Epithelial cell of proximal tubule (primary cell): ENCODE results near the gene TRPM1. TPM values are rescaled to one million over a fixed set of nuclear protein-coding genes. Genes with fewer than 3 reads are reported as not detected.

Experiments used
- DNase-seq: peaks from one replicate; pipeline ENCODE4 v3.0.0-alpha.2; 2011; ENCODE audit warnings: low read depth
- H3K4me3 ChIP-seq: 2 replicates; pipeline ENCODE4 v1.5.1; 2011; ENCODE audit warnings: low read depth, mild to moderate bottlenecking, low read length
- total RNA-seq: library from RNA; depleted of rRNA; stranded (reverse); fragments of >200 nt; gene quantifications from 2 replicates; pipeline ENCODE4 v1.2.3, GENCODE V29; 2015
- TF ChIP-seq, protein P1 (sequence below): conservative IDR thresholded peaks from 2 replicates; pipeline ENCODE4 v1.5.1; 2012; ENCODE audit warnings: low read depth, mild to moderate bottlenecking, low read length

Gene TRPM1
- total RNA-seq, 1 donor from 2014 or later, result not detected

- no peak for DNase-seq
- no peak overlapping the region for H3K4me3 ChIP-seq
- TF ChIP-seq, protein P1, sequence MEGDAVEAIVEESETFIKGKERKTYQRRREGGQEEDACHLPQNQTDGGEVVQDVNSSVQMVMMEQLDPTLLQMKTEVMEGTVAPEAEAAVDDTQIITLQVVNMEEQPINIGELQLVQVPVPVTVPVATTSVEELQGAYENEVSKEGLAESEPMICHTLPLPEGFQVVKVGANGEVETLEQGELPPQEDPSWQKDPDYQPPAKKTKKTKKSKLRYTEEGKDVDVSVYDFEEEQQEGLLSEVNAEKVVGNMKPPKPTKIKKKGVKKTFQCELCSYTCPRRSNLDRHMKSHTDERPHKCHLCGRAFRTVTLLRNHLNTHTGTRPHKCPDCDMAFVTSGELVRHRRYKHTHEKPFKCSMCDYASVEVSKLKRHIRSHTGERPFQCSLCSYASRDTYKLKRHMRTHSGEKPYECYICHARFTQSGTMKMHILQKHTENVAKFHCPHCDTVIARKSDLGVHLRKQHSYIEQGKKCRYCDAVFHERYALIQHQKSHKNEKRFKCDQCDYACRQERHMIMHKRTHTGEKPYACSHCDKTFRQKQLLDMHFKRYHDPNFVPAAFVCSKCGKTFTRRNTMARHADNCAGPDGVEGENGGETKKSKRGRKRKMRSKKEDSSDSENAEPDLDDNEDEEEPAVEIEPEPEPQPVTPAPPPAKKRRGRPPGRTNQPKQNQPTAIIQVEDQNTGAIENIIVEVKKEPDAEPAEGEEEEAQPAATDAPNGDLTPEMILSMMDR, result no peak
These were observed 1.1 kb upstream of the TRPM1 start for GRCh38 chr15:31102374-31103342.

GRCh38 chr15:31102039-31102321, 455 bp upstream of the TRPM1 start:
- DNase-seq, result no peak
- H3K4me3 ChIP-seq, result no peak overlapping the region
- TF ChIP-seq, protein P1, result no peak

GRCh38 chr15:31100738-31101137, 787 bp downstream of the TRPM1 start:
- TF ChIP-seq, protein P1, result no peak
- no peak overlapping the region for H3K4me3 ChIP-seq
- DNase-seq, result no peak

GRCh38 chr15:31098953-31099740, 2.4 kb downstream of the TRPM1 start:
- peak; percentile 61 for DNase-seq
- H3K4me3 ChIP-seq, result no peak overlapping the region
- TF ChIP-seq, protein P1, result peak; percentile 16

- TF ChIP-seq, protein P1, result no peak
- H3K4me3 ChIP-seq, result no peak overlapping the region
- DNase-seq, result peak; percentile 84
These were observed 3.0 kb downstream of the TRPM1 start for GRCh38 chr15:31098491-31098917.

DNA sequence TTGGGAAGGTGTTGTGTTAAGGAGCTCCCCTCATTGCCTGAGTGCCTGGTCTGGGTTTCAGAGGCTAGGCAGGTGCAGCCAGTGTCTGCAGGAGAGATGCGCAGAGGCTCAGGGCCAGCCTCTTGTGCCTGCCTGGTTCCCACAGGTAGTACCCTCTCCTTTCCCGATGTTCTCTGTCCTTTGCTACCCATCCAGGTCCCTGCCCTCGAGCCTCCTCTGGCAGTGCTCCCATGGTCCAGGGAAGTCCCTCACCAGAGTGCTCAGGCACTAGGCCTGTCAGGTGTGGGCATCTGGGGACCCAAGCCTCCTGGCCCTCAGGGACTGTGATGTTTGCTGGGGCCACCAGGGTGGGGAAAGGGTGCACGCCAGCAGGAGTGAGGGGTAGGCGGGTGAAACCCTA, 5.0 kb downstream of the TRPM1 start:
- no peak overlapping the region for H3K4me3 ChIP-seq
- DNase-seq, result no peak
- TF ChIP-seq, protein P1, result no peak
